K562 (cell line): ENCODE results near the gene CNBD2. TPM values are rescaled to one million over a fixed set of nuclear protein-coding genes. Genes with fewer than 3 reads are reported as not detected.
A peak's percentile ranks its signal among the peaks of the same experiment; 100 is the strongest.

Experiments
- CC2D1A ChIP-seq: fragments of 450-650 bp; IDR thresholded peaks from 2 replicates; pipeline ENCODE4 v1.6.1; 2017; ENCODE audit warnings: mild to moderate bottlenecking
- E4F1 ChIP-seq: fragments of 250-450 bp; sonication (Bioruptor Pico); IDR thresholded peaks from 2 replicates; pipeline ENCODE4 v1.5.0; 2021; ENCODE audit warnings: mild to moderate bottlenecking, borderline replicate concordance
- HDAC1 ChIP-seq, 2 experiments: fragments of 450-650 bp; IDR thresholded peaks; 2 replicates each; pipeline ENCODE4 v1.6.1; 2016 to 2017; ENCODE audit warnings: inconsistent platforms in 1 of 2, mild to moderate bottlenecking in 1 of 2, moderate library complexity in 1 of 2
- HSF4 ChIP-seq: fragments of 250-450 bp; sonication (Bioruptor Pico); IDR thresholded peaks from 2 replicates; pipeline ENCODE4 v2.1.2; 2022; ENCODE audit warnings: mild to moderate bottlenecking, moderate library complexity, borderline replicate concordance
- JUN ChIP-seq, 2 experiments: sonication (generic) in 1 of 2; formaldehyde crosslinking in 1 of 2; IDR thresholded peaks; 2 replicates each; pipeline versions ENCODE4 v1.6.1 to v1.8.0; 2012 to 2022; ENCODE audit warnings: borderline replicate concordance in 2 of 2, mild to moderate bottlenecking in 2 of 2, improper control_type of control experiment in 1 of 2, low read depth in 1 of 2, low read length in 1 of 2, missing genetic modification reagents in 1 of 2
- MAFK ChIP-seq: IDR thresholded peaks from 2 replicates; pipeline ENCODE4 v1.6.1; 2011; ENCODE audit warnings: low read length, improper control_type of control experiment
- MECOM ChIP-seq: fragments of 250-450 bp; sonication (Bioruptor Pico); IDR thresholded peaks from 2 replicates; pipeline ENCODE4 v1.8.0; 2022; ENCODE audit warnings: inconsistent platforms
- MYBL2 ChIP-seq, 2 experiments: fragments of 450-650 bp in 1 of 2; sonication (generic) in 1 of 2; formaldehyde crosslinking in 1 of 2; IDR thresholded peaks; 2 replicates each; pipeline versions ENCODE4 v1.6.1 to v1.8.1; 2017 to 2022; ENCODE audit warnings: borderline replicate concordance in 1 of 2, inconsistent platforms in 1 of 2, low read depth in 1 of 2, mild to moderate bottlenecking in 1 of 2, missing genetic modification reagents in 1 of 2, moderate library complexity in 1 of 2
- RFX1 ChIP-seq: fragments of 450-650 bp; IDR thresholded peaks from 2 replicates; pipeline ENCODE4 v1.6.1; 2016; ENCODE audit warnings: mild to moderate bottlenecking, moderate library complexity
- TGIF2 ChIP-seq: sonication (generic); formaldehyde crosslinking; IDR thresholded peaks from 2 replicates; pipeline ENCODE4 v1.8.1; 2022; ENCODE audit warnings: mild to moderate bottlenecking, missing genetic modification reagents, moderate library complexity
- TRIM28 ChIP-seq: fragments of 450-650 bp; IDR thresholded peaks from 2 replicates; pipeline ENCODE4 v1.6.1; 2017
- ZBTB1 ChIP-seq: sonication (generic); formaldehyde crosslinking; IDR thresholded peaks from 2 replicates; pipeline ENCODE4 v1.8.1; 2023; ENCODE audit warnings: missing genetic modification reagents, low read depth, mild to moderate bottlenecking, borderline replicate concordance
- ZBTB49 ChIP-seq: sonication (generic); formaldehyde crosslinking; IDR thresholded peaks from 2 replicates; pipeline ENCODE4 v1.8.0; 2022; ENCODE audit warnings: missing genetic modification reagents, mild to moderate bottlenecking, borderline replicate concordance
- ZNF197 ChIP-seq: fragments of 200-800 bp; sonication (Bioruptor generic); IDR thresholded peaks from 2 replicates; pipeline ENCODE4 v1.6.1; 2016; ENCODE audit warnings: low read depth, missing genetic modification characterization, missing compliant biosample characterization
- ZNF57 ChIP-seq: fragments of 450-650 bp; formaldehyde crosslinking; IDR thresholded peaks from 2 replicates; pipeline ENCODE4 v1.4.0; 2020; ENCODE audit warnings: mild to moderate bottlenecking, moderate library complexity
- ZNF592 ChIP-seq: fragments of 450-650 bp; IDR thresholded peaks from 2 replicates; pipeline ENCODE4 v1.6.1; 2017; ENCODE audit warnings: antibody characterized with exemption, mild to moderate bottlenecking
- polyA plus RNA-seq, 8 experiments: library from polyadenylated mRNA; depleted of rRNA in 4 of 8; stranded (reverse) in 5 of 8; unstranded in 3 of 8; fragments of >200 nt; fragmentation: Nextera tagmentation in 2 of 8; fragmentation: Illumina TruSeq in 1 of 8; extraction: Ambion mirVana in 2 of 8; extraction: Trizol in 1 of 8; gene quantifications; 2 replicates each; pipeline versions ENCODE4 v1.2.1 to v1.2.3, GENCODE V29; 2011 to 2014; ENCODE audit warnings: inconsistent platforms in 1 of 8, missing spikeins in 1 of 8
- total RNA-seq, 7 experiments: library from RNA; depleted of rRNA in 6 of 7; stranded (reverse); fragments of >200 nt in 6 of 7; fragmentation: Illumina TruSeq in 2 of 7; extraction: Trizol in 2 of 7; gene quantifications; 2 replicates each; pipeline versions ENCODE4 v1.2.1 to v1.2.3, GENCODE V29; 2011 to 2021; ENCODE audit warnings: low replicate concordance in 1 of 7
- TF ChIP-seq, protein P1 (sequence below), 3 experiments: fragments of 200-800 bp in 1 of 3; sonication (Bioruptor generic) in 1 of 3; sonication (generic) in 1 of 3; formaldehyde crosslinking in 1 of 3; IDR thresholded peaks; 2 replicates each; pipeline versions ENCODE4 v1.6.1 to v1.8.0; 2016 to 2022; ENCODE audit warnings: mild to moderate bottlenecking in 2 of 3, missing compliant biosample characterization in 2 of 3, missing genetic modification characterization in 2 of 3, missing genetic modification reagents in 1 of 3

The CNBD2 gene
- total and polyA plus RNA-seq, 9 of the 15 experiments (the other 6 are each of a cell fraction or from before 2014, with no cell fraction given) = 3.2 to 17.5 (median 5.3) TPM

DNA sequence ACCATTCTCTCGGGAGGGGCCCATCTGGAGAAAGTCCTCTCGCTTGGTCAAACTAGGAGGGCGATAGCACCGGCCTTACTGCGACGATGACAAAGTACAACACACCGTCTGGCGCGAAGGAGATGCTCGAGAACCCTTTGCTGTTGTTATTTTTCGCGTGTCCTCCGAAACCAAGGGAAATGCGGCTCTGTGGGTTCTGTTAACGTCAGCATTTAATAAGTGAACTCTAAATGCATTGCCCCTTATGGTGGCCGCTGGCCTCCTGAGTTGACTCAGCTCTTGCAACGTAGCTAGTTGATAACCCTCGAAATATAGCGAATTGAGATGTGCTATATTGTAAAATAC, 13.5 kb upstream of the CNBD2 start (continued):
- TF ChIP-seq TGIF2 (CRISPR knock-in tag) = no peak
- no peak for TF ChIP-seq ZNF57 (CRISPR knock-in tag)
- no peak for TF ChIP-seq JUN (IDR thresholded peaks at IDR 0.05; ENCODE audit: borderline replicate concordance, low read depth, low read length)
- 0 out of 2 replicates have a peak, but pooled peaks have one; percentile 11 for TF ChIP-seq JUN (CRISPR knock-in tag; IDR thresholded peaks at IDR 0.05; ENCODE audit: borderline replicate concordance)
- TF ChIP-seq, protein P1, sequence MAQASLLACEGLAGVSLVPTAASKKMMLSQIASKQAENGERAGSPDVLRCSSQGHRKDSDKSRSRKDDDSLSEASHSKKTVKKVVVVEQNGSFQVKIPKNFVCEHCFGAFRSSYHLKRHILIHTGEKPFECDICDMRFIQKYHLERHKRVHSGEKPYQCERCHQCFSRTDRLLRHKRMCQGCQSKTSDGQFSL (CRISPR knock-in tag; IDR thresholded peaks at IDR 0.05) = no peak
- TF ChIP-seq, protein P1 (tag; IDR thresholded peaks at IDR 0.05) = no peak
- TF ChIP-seq HDAC1 (IDR thresholded peaks at IDR 0.05) = peak in 1 of 2 experiments; percentile 4; a peak in 1 of 4 replicates
- TF ChIP-seq E4F1 (CRISPR knock-in tag) = no peak
- TF ChIP-seq ZNF592 = no peak
- TF ChIP-seq HSF4 (CRISPR knock-in tag) = no peak
- TF ChIP-seq CC2D1A = peak; percentile 7; the same call in 1 of the 2 replicates
- TF ChIP-seq MYBL2 (IDR thresholded peaks at IDR 0.05; ENCODE audit: low read depth) = no peak
- no peak for TF ChIP-seq MYBL2 (CRISPR knock-in tag; IDR thresholded peaks at IDR 0.05; ENCODE audit: borderline replicate concordance)
- TF ChIP-seq ZBTB49 (CRISPR knock-in tag) = no peak
- TF ChIP-seq ZBTB1 (CRISPR knock-in tag) = no peak
- TF ChIP-seq TRIM28 = no peak
- TF ChIP-seq ZNF197 (CRISPR knock-in tag) = no peak
- peak; percentile 97 for TF ChIP-seq MAFK
- no peak for TF ChIP-seq MECOM
- no peak for TF ChIP-seq RFX1
